GM19455 (cell line): ENCODE results near the gene BBS1.

ENCODE experiments used
- ATAC-seq: cut with Tn5 transposase; IDR thresholded peaks from one replicate; pipeline ENCODE4 v1.9.1; 2021; ENCODE audit not compliant: unreplicated experiment

The BBS1 gene

DNA sequence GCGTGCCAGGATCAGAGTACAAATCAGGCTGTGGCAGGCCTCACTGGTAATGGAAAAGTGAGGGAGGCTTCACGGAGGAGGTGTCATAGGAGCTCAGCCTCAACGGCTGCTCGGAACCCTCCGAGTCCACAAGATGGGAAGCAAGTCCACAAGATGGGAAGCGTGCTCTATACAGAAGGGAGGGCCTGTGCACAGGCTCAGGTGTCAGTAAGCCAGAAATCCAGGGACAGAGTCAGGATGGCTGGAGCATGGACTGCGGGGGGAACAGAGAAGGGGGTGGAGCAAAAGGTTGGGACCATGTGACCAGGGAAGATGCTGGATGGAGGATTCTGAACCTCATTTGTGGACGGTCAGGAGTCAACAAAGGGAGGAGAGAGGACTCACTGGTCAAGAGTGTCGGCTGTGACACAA is 33.6 kb upstream of the BBS1 start:
- ATAC-seq = no peak

DNA sequence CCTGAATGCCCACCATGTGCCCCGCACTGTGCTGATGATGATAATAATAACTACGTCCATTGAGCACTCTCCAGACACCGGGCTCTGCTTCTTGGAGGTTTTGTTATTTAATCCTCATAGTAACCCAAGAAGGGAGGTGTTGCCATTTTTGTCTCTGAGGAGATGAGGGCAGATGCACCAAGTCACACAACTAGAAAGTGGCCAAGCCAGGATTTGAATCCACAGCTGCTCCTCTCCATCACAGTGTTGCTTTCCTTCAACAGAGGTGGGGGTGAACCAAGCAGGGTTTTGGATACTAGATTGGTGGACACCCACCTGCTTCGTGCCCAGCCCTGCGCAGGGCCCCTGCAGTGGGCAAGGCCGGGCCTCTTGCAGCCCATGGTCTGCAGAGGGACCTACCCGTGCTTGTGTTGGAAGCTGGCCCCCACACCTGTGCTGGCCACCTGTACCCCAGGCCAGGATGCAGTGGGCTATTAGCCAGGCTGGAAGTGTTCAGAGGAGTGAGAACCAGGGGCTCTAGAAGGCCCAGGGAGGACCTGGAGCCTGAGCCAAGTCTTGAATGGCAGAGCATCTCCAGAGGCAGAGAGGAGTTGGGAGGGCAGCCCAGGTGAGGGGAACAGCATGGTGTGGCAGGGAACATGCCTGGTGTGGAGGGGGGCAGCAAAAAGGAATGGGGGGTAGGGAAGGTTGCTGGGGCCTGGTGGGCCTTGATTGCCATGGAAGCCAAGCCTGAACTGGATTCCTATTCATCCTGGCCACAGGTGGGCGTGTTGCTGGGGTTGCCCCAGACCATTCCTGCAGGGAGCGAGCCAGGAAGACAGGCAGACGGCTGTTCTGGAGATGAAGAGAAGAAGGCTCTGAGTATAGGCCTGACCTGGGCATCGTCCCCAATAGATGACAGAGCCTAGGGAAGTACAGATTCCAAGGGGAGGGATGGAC is 32.9 kb upstream of the BBS1 start:
- no peak for ATAC-seq

DNA sequence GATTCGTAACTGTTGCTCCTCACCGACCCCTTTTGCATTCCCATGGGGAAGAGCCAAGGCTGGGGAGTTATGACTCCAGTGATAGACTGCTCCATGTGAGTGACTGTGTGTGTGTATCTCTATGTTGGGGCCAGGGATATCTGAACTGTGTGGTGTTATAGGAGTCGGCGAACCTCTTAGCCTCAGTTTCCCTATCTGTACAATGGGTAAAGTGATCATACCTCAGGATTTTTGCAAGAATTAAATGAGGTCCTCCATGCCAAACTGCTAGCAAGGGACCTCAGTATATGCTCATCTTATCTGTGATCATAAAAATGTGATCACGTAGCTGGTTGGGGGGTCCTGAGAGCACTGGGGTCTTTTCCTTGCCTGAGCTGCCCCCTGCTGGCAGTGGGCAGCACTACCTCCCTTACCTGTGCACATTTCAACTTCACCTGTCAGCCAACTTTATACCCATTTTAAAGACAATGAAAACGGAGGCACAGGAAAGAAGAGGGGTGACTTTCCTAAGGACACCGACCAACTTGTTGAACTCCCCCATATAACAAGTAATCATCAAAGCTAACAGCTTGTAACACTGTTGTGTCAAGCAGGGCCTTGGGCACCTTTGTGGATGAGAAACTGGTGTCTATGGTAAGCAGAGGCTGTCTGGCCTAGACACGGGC is 31.6 kb upstream of the BBS1 start:
- no peak for ATAC-seq

DNA sequence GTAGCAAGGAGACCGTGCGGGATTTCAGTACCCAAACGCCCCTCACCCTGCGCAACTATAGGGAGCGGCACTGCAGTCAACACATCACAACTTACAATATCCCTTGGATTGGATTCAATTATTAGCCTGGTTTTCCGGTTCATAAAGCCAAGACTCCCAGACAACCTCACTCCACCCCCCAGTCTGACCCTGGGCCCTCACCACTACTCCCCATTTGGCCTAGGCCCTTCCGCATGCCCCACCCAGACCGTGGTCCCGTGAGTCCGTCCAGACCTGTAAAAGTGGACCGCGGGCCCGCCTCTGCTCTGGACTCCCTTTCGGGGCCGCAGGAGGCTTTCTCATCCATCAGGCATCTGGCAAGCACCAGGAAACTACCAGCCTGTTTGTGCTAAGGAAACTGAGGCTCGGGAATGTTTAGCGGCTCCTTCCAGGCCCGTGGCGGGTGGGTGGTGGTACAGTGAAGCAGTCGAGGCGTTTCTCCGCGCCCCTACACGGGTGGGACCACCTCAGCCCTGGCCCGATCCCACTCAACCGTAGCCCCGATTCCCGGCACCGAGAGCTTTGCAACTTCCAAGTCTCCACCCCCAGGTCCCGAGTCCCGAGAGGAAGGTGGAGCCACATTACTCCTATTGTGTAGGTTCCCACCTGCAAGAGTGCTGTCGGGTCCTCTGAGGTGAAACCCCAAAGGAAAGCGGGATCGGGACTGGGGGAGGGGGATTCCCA is 30.9 kb upstream of the BBS1 start:
- ATAC-seq = peak; percentile 3

DNA sequence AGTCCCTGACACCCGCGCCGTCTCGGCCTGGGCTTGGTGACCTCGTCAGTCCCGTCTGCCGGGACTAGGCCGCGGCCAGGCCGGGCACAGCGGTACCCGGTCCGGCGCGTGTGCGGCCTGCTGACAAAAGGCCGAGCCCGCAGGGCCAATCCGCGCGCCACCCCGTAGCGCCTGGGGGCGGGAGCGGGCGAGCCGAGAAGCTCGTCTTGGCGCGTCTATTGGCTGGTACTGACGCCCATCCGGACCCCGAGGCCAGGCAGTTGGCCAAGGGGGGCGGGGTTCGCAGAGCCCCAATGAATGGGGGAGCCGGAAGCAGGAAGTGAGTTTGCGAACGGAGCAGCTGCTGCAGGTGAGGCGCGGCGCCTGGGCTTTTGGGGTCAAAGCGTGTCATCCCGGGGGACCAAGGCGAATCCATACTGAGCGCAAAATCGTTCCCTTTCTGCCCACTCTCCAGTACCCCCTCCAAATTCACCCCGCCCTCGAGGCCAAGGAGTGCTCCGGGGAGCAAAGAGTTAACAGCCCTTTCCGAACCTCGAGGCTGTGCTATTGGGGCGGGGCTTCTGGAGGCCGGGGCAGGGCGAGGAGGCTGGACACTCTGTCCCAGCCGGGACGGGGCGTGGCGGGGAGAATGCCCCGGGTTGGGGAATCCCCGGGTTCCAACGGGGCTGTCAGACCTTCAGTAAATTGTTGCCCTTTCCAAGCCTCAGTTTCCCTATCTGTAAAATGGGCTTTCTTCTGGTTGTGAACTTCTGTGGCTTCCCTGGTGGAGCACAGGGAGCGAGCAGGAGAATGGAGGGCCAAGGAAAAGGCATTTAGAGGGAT is 30.1 kb upstream of the BBS1 start, which contains the start of gene DPP3:
DPP3 (plus strand) TSS at position 318 of the 822 bp plus-strand sequence. CDS start 1,767 bp downstream, outside the sequence.
- peak; percentile 90 for ATAC-seq

DNA sequence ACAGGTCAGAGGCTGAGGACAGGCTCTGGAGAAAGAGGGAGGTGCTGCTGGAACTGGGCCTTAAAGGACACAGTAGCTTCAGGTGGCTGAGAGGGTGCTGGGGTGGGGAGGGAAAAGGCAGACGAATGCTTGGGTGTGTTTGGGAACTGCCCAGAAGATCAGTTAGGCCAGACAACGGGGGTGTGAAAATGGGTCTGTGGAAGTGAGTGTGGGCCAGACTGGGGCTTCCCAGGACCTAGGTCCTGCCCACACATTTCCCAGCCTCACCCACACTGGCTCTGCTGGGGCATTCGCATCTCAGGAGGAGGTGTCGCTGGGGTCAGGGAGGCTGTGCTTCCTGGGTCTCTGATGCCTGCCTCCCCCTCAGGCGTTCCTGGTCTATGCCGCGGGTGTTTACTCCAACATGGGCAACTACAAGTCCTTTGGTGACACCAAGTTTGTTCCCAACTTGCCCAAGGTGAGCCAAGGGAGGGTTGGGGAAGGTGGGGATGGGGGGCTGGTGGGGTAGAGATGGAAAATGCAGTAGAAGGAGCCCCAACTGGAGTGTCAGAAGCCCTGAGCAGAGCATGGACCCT is 25.5 kb upstream of the BBS1 start:
- no peak for ATAC-seq

DNA sequence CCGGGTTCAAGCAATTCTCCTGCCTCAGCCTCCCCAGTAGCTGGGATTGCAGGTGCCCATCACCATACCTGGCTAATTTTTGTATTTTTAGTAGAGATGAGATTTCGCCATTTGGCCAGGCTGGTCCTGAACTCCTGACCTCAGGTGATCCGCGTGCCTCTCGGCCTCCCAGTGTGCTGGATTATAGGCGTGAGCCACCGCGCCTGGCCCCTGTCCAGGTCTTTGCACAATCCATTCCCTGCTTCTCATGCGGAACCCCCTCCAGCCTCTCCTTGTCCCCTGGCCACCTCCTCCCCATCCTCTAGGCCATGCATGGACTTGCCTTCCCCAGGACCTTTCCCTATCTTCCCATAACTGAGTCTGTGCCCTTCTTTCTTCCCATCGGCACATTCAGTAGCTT is 21.5 kb upstream of the BBS1 start:
- no peak for ATAC-seq

DNA sequence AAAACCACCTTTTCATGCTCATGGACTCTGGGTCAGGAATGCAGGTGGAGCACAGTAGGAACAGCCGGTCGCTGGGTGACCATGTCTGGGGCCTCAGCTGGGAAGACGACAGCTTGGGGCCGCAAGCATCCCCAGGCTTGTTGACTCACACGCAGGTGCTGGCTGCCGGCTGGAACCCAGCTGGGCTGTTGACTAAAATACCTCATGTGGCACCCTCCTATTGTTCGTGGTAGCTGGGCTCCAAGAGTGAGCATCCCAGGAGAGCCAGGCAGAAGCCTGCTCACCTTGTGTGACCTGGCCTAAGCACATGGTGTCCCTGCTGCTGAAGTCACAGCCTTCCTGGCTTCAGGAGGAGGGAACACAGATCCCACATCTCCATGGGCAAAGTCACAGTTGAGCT is 20.8 kb upstream of the BBS1 start:
- no peak for ATAC-seq

DNA sequence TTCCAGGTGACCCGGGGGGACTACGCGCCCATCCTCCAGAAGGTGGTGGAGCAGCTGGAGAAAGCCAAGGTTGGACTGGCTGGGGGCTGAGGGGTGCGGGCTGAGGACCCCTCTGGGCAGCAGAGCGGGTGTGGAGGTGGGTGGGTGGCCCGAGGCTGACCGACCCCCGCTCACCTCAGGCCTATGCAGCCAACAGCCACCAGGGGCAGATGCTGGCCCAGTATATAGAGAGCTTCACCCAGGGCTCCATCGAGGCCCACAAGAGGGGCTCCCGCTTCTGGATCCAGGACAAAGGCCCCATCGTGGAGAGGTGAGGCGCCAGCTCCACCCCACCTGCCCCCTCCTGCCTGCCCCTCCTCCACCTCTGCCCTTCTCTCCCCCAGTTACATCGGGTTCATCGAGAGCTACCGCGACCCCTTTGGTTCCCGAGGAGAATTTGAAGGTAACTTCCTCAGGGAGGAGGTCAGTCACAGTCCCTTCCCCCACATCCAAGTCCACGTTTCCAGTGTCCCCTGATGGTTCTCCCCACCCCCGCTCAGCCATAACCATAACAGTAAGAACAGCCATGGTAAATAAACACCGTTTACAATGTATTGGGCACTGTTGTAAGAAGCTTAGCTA is 19.0 kb upstream of the BBS1 start:
- no peak for ATAC-seq

DNA sequence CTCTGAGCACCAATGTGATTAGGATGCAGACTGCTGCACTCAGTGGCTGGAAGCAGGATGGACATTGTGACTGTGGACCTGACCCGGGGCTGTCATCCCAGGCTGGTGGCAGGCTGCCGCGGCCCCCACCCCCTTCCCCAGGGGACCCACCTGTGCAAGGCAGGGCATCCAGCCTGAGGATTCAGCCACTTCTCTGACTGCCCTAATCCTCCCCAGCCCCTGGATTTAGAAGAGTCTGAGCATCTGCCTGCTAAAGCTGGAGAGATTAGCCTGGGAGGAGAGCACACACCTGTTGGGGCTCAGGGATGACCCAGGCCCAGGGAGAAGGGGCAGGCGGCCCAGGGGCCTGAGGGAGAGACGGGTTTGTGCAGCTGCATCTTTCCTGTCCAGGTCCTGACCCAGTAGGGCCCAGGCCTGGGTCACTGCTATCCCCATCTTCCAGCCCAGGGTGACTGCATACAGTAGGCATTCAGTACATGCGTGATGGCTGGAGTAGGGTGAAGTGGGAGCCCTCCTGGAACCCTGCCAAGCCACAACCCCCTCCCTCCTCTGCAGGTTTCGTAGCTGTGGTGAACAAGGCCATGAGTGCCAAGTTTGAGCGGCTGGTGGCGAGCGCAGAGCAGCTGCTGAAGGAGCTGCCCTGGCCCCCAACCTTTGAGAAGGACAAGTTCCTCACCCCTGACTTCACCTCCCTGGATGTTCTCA is 18.1 kb upstream of the BBS1 start:
- no peak for ATAC-seq

DNA sequence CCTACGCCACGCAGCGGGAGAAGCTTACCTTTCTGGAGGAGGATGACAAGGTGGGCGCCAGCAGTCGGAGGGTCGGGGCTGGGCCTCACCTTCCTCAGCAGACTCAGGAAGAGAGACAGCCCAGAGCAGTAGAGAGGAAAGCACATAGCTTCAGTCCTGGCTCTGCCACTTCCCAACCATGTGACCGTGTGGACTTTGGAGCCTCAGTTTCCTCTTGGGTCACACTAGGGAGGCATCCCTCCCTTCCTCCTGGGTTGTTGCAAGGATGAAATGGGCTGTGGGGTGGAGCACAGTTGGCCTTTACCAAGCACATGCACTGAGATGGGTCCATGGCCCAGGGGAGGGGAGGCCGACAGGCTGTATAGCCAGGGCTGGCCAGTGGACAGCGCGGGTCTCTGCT is 17.3 kb upstream of the BBS1 start:
- no peak for ATAC-seq

DNA sequence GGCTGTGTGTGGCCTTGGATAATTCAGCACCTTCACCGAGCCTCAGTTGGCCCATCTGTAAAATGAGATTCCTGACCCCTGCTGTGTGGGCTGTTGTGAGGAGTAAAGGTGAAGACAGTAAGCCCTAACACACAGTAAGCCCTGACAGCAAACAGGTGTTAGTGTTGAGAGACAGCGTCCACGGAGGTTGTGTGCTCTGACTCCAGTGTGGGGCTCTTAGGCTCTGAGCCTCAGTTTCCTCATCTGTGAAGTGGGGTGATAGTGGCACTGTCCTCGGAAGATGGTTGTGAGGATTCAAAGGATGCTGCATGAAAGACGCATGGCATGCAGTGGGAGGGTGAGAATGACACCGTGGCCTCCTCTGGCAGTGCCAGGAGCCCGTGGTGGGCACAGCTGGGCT is 16.0 kb upstream of the BBS1 start:
- no peak for ATAC-seq

DNA sequence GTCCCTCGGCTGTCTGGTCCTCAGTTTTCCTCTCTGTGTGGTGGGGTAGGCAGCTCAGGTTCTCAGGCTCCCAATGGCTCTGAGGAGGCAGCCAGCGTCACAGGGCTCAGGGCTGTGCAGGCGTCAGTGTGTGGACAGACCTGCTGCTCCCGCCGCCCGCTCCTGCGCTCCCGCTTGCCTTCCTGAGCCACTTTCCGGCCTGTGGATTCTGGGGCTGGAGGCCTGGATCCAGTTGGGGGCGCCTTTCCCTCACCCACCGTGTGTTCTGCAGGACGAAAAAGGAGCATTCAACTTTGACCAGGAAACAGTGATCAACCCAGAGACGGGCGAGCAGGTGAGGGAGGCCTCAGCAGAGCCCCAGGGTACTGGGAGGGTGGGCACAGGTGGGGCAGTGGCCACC is 15.5 kb upstream of the BBS1 start:
- no peak for ATAC-seq

DNA sequence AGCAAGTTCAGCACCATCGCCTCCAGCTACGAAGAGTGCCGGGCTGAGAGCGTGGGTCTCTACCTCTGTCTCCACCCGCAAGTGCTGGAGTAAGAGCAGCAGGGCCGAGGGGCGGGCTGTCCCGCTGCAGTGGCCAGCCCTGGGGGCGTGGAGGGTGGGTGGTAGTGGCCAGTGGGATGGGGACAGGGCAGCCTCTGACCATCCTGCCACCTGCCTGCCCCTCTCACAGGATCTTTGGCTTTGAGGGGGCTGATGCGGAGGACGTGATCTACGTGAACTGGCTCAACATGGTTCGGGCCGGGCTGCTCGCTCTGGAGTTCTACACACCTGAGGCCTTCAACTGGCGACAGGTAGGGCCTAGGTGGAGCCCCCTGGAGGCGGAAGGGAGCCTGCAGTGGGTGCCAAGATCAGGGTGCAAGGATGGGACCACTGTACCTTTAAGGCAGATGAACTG is 15.0 kb upstream of the BBS1 start:
- ATAC-seq = no peak

DNA sequence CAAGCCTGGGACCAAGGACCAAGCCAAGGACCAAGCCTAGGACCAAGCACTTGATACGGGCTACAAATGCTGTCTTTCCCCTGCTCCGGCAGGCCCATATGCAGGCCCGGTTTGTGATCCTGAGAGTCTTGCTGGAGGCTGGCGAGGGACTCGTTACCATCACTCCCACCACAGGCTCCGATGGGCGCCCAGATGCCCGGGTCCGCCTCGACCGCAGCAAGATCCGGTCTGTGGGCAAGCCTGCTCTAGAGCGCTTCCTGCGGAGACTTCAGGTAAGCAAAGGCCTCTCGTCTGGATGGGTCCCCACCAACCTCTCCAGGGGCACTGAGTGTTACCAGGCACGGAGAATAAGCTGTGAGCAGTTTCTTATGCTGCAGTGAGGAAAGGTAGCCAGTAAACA is 13.2 kb upstream of the BBS1 start:
- ATAC-seq = no peak

DNA sequence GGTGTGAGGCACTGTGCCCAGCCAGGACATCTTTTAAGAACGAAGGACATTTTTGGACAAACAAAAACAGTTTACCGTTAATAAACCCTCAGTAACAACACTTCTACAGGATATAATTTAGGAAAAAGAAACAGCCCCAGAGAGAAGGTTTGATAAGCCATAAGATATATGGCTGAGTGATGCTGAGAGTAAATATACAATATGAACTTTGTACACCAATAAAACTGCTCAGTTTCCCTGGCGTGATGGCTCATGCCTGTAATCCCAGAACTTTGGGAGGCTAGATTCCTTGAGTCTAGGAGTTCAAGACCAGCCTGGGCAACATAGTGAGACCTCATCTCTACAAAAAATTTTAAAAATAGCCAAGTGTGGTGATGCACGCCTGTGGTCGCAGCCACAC is 11.9 kb upstream of the BBS1 start:
- ATAC-seq = no peak

DNA sequence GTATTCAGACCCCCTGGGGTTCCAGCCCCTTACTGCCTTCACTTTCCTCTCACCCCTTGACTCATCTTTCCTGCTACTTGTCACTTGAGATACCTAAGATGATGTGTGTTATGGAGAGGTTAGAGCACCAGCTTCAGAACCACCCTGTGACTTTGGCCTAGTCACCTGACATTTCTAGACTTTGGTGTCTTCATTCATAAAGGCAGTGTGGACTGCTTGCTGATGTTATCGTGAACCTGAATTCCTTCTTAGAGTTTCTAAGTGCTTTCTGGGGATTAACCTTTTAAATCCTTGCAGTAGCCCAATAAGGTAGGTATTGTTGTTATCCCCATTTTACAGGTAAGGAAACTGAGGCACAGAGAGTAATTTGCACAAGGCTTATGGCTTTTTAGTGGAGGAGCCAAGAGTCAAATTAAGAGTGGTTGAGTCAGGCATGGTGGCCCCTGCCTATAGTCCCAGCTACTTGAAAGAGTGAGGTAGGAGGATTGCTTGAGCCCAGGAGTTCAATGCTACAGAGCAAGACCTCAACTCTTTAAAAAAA is 5.1 kb upstream of the BBS1 start:
- no peak for ATAC-seq

DNA sequence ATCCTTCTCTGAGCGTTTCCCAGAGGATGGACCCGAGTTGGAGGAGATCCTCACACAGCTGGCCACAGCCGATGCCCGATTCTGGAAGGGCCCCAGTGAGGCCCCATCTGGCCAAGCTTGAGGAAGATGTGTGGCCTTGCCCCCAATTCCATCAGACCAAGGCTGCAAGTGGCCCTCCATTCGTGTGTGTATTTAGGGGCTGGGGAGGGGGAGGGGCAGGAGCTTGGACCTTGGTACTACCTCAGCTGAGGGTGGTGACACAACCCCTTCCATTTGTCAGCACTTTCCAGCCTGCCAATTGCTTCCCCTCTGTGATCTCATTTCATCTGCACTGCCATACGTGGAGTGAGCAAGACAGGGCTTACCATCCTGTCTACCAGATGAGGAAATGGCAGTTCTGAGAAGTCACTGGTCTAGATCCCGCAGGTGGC is 1.3 kb upstream of the BBS1 start:
- no peak for ATAC-seq

DNA sequence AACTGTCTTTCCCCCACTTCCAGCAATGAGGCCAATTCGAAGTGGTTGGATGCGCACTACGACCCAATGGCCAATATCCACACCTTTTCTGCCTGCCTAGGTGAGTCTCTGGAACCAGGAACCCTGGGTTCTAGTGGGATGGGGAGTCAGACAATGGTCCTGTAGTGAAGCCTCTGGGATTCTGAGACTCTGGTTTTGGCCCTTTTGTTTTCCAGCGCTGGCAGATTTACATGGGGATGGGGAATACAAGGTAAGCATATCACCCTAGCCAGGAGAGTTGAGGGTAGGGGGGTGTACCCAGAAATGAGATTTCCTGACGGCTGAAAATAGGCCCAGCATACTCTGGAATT is 530 bp downstream of the BBS1 start:
- ATAC-seq = no peak
